Gastroesophageal sphincter (tissue), 3 donors: ENCODE data around the gene OTOA.

Source experiments
- CTCF ChIP-seq, 4 experiments: fragments of 200-600 bp in 2 of 4; fragments of 450-650 bp in 2 of 4; sonication (generic) in 1 of 4; IDR thresholded peaks; one replicate each; pipeline ENCODE4 v1.5.1; 2017 to 2019; ENCODE audit warnings: antibody characterized with exemption in 4 of 4, mild to moderate bottlenecking in 2 of 4, moderate library complexity in 2 of 4
- POLR2A ChIP-seq, 2 donors: fragments of 450-650 bp; IDR thresholded peaks; one replicate each; pipeline ENCODE4 v1.6.1; 2017; ENCODE audit warnings: antibody characterized with exemption in 2 of 2, mild to moderate bottlenecking in 2 of 2, moderate library complexity in 1 of 2

- TF ChIP-seq CTCF (IDR thresholded peaks at IDR 0.05), result no peak
- no peak for TF ChIP-seq POLR2A (IDR thresholded peaks at IDR 0.05)
Measured at GRCh38 chr16:21639493-21639892, 24.3 kb upstream of the OTOA start.
